ENCODE results near the gene MOB3C. TPM values are rescaled to one million over a fixed set of nuclear protein-coding genes. Genes with fewer than 3 reads are reported as not detected.
A peak's percentile ranks its signal among the peaks of the same experiment; 100 is the strongest.

MOB3C gene
- total and polyA plus RNA-seq, 3 donors from 2014 or later, result 8.3 to 16.0 (median 13.2) TPM

- DNase-seq, result no peak
- H3K36me3 ChIP-seq (ENCODE audit: low read depth, missing control alignments), result no peaks in the 10 kb centered on the region
- H3K27me3 ChIP-seq, result no peaks in the 10 kb centered on the region
- no peaks in the 10 kb centered on the region for H3K9me3 ChIP-seq
- H3K27ac ChIP-seq, result no peak overlapping the region
- 87 to 92% methylated on average over 4 to 5 of the region's 5 CpGs for WGBS, 2 donors
- no peak for TF ChIP-seq POLR2A (IDR thresholded peaks at IDR 0.05)
- no peak for TF ChIP-seq CTCF (IDR thresholded peaks at IDR 0.05)
- peaks cover 31% of the 10 kb centered on the region for H3K4me1 ChIP-seq
- H3K4me3 ChIP-seq, result no peak overlapping the region
- intact Hi-C loops (cut with DNase I; ENCODE audit: low total_unique reads), result no loop called here
Observed at GRCh38 chr1:46619656-46620258, 3.1 kb upstream of the MOB3C start.

DNA sequence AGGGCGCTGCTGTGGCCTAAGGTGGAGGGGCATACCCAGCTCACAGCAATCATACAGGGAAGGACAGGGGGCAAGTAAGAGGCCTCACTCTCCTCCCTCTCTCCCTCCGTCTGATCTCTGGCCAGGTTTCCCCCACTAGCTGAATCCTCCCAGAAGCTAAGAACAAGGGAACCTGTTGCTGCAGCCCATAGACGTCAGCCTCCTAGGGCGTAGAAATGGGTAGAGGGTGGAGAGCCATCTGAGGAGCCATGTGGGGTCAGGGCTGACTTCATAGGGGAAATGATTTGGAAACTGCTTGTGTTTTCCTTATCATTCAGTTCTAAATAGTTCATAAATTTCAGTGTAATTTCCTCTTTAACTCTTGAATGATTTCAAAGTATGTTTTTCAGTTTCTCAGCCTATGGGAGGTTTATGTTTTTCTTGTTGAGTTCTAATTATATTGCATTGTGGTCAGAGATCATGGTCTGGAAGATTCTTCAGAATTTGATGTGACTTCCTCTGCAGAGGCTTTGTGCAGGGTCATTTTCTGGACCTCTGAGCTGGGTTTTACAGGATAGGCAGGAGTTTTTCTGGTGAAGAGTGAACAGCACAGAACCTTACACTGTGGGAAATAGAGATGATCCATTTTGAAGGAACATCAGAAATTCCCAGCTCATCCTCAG lies 2.3 kb upstream of the MOB3C start:
- intact Hi-C loops (cut with DNase I; ENCODE audit: low total_unique reads), result no loop called here
- H3K4me3 ChIP-seq, result no peak overlapping the region
- TF ChIP-seq CTCF (IDR thresholded peaks at IDR 0.05) (no peak), POLR2A (IDR thresholded peaks at IDR 0.05) (no peak)

GRCh38 chr1:46617833-46618232 lies 1.2 kb upstream of the MOB3C start:
- Histone ChIP-seq H3K4me3 (no peak overlapping the region), H3K27ac (no peak overlapping the region), H3K27me3 (no peaks in the 10 kb centered on the region), H3K4me1 (peaks cover 31% of the 10 kb centered on the region), H3K9me3 (no peaks in the 10 kb centered on the region), H3K36me3 (ENCODE audit: low read depth, missing control alignments) (no peaks in the 10 kb centered on the region)
- DNase-seq, result no peak
- 78 to 86% methylated on average over 3 of the region's 3 CpGs for WGBS, 2 donors
- intact Hi-C loops (cut with DNase I; ENCODE audit: low total_unique reads), result no loop called here
- TF ChIP-seq POLR2A (IDR thresholded peaks at IDR 0.05), result no peak
- TF ChIP-seq CTCF (IDR thresholded peaks at IDR 0.05), result no peak

More for the DNA sequence above, 2.3 kb upstream of the MOB3C start:
- no peak for DNase-seq
- WGBS, 2 donors, result 82 to 83% methylated on average over 4 of the region's 4 CpGs
- Histone ChIP-seq H3K9me3 (no peaks in the 10 kb centered on the region), H3K36me3 (ENCODE audit: low read depth, missing control alignments) (no peaks in the 10 kb centered on the region), H3K27me3 (no peaks in the 10 kb centered on the region), H3K4me1 (peaks cover 31% of the 10 kb centered on the region), H3K27ac (no peak overlapping the region)

GRCh38 chr1:46617108-46617800 lies 643 bp upstream of the MOB3C start:
- peak overlapping the region; percentile 93 to 96 for H3K27ac ChIP-seq
- H3K9me3 ChIP-seq, result no peaks in the 10 kb centered on the region
- H3K4me1 ChIP-seq, result peaks cover 33% of the 10 kb centered on the region
- TF ChIP-seq CTCF (IDR thresholded peaks at IDR 0.05), result no peak
- no peak for TF ChIP-seq POLR2A (IDR thresholded peaks at IDR 0.05)
- no peak for DNase-seq
- no peaks in the 10 kb centered on the region for H3K27me3 ChIP-seq
- no peaks in the 10 kb centered on the region for H3K36me3 ChIP-seq (ENCODE audit: low read depth, missing control alignments)
- H3K4me3 ChIP-seq, result peak overlapping the region; percentile 79 to 91
- intact Hi-C loops (cut with DNase I; ENCODE audit: low total_unique reads), result no loop called here
- 24 to 38% methylated on average over 10 of the region's 10 CpGs for WGBS, 2 donors
